Mesenchymal stem cell (in vitro differentiated cells and primary cell): ENCODE results near the gene ZFYVE27.

Experiments used
- DNase-seq: peaks from one replicate; pipeline ENCODE4 v3.0.0-alpha.2; 2013
- H2AFZ ChIP-seq: one replicate; pipeline ENCODE4 v1.6.1; 2013; ENCODE audit warnings: low read depth, mild to moderate bottlenecking, control low read depth, inconsistent platforms, low read length, moderate library complexity
- H2AK5ac ChIP-seq: 2 replicates; pipeline ENCODE4 v1.6.1; 2013; ENCODE audit warnings: low read length, moderate library complexity, mild to moderate bottlenecking, inconsistent platforms; ENCODE audit not compliant: severe bottlenecking
- H2BK120ac ChIP-seq: one replicate; pipeline ENCODE4 v1.6.1; 2013; ENCODE audit warnings: low read depth, mild to moderate bottlenecking, inconsistent platforms, low read length, moderate library complexity
- H2BK12ac ChIP-seq, 2 experiments: one replicate each; pipeline ENCODE4 v1.6.1; 2013; ENCODE audit warnings: inconsistent platforms in 2 of 2, low read length in 2 of 2, mild to moderate bottlenecking in 2 of 2, moderate library complexity in 2 of 2, control low read depth in 1 of 2
- H2BK15ac ChIP-seq: one replicate; pipeline ENCODE4 v1.6.1; 2013; ENCODE audit warnings: mild to moderate bottlenecking, low read depth, inconsistent platforms; ENCODE audit not compliant: poor library complexity, severe bottlenecking
- H2BK5ac ChIP-seq: 2 replicates; pipeline ENCODE4 v1.6.1; 2013; ENCODE audit warnings: low read depth, mild to moderate bottlenecking, low read length, control low read depth, inconsistent platforms; ENCODE audit not compliant: poor library complexity, severe bottlenecking
- H3K14ac ChIP-seq, 2 experiments: one replicate each; pipeline ENCODE4 v1.6.1; 2013; ENCODE audit warnings: inconsistent platforms in 2 of 2, low read length in 2 of 2, control low read depth in 1 of 2, mild to moderate bottlenecking in 1 of 2, moderate library complexity in 1 of 2
- H3K18ac ChIP-seq, 2 experiments: one replicate each; pipeline ENCODE4 v1.6.1; 2013; ENCODE audit warnings: inconsistent platforms in 2 of 2, low read length in 2 of 2, control low read depth in 1 of 2, low read depth in 1 of 2, mild to moderate bottlenecking in 1 of 2
- H3K23ac ChIP-seq, 2 experiments: one replicate each; pipeline ENCODE4 v1.6.1; 2013; ENCODE audit warnings: inconsistent platforms in 2 of 2, low read length in 2 of 2, mild to moderate bottlenecking in 2 of 2, moderate library complexity in 2 of 2, control low read depth in 1 of 2
- H3K27ac ChIP-seq: 2 replicates; pipeline ENCODE4 v1.5.1; 2013; ENCODE audit warnings: mild to moderate bottlenecking, moderate library complexity, low read length, control low read depth, inconsistent platforms; ENCODE audit not compliant: poor library complexity, severe bottlenecking
- H3K27me3 ChIP-seq, 2 experiments: 2 replicates each; pipeline versions ENCODE4 v1.6.1 to v1.7.0; 2013; ENCODE audit warnings: low read length in 2 of 2, mild to moderate bottlenecking in 2 of 2, moderate library complexity in 2 of 2, control low read depth in 1 of 2, inconsistent platforms in 1 of 2; ENCODE audit not compliant: control insufficient read depth in 1 of 2, insufficient read depth in 1 of 2
- H3K36me3 ChIP-seq, 2 experiments: 2 replicates each; pipeline versions ENCODE4 v1.6.1 to v1.7.0; 2013; ENCODE audit warnings: low read length in 2 of 2, control low read depth in 1 of 2, inconsistent platforms in 1 of 2, low read depth in 1 of 2, mild to moderate bottlenecking in 1 of 2; ENCODE audit not compliant: insufficient read depth in 2 of 2, control insufficient read depth in 1 of 2
- H3K4ac ChIP-seq, 2 experiments: one replicate each; pipeline ENCODE4 v1.6.1; 2013; ENCODE audit warnings: inconsistent platforms in 2 of 2, low read length in 2 of 2, mild to moderate bottlenecking in 2 of 2, moderate library complexity in 2 of 2, control low read depth in 1 of 2, low read depth in 1 of 2
- H3K4me1 ChIP-seq: 2 replicates; pipeline ENCODE4 v1.6.1; 2013; ENCODE audit warnings: low read depth, low read length, control low read depth; ENCODE audit not compliant: control insufficient read depth, insufficient read depth
- H3K4me2 ChIP-seq: 2 replicates; pipeline ENCODE4 v1.6.1; 2013; ENCODE audit warnings: low read length, mild to moderate bottlenecking, inconsistent platforms; ENCODE audit not compliant: poor library complexity, severe bottlenecking
- H3K4me3 ChIP-seq, 2 experiments: 2 replicates each; pipeline versions ENCODE4 v1.5.1 to v1.7.0; 2013; ENCODE audit warnings: low read length in 2 of 2, mild to moderate bottlenecking in 2 of 2, control low read depth in 1 of 2, low read depth in 1 of 2; ENCODE audit not compliant: insufficient read depth in 1 of 2
- H3K79me1 ChIP-seq: replicated peaks from 2 replicates; pipeline ENCODE4 v1.6.1; 2013; ENCODE audit warnings: mild to moderate bottlenecking, control low read depth, low read length, inconsistent platforms; ENCODE audit not compliant: poor library complexity, severe bottlenecking
- H3K9ac ChIP-seq: 2 replicates; pipeline ENCODE4 v1.7.0; 2013; ENCODE audit warnings: mild to moderate bottlenecking, low read length, moderate library complexity
- H3K9me3 ChIP-seq: 2 replicates; pipeline ENCODE4 v1.7.0; 2013; ENCODE audit warnings: mild to moderate bottlenecking, low read length; ENCODE audit not compliant: control insufficient read depth
- H4K8ac ChIP-seq: one replicate; pipeline ENCODE4 v1.6.1; 2013; ENCODE audit warnings: inconsistent platforms, mild to moderate bottlenecking, low read length, moderate library complexity
- H4K91ac ChIP-seq: one replicate; pipeline ENCODE4 v1.6.1; 2013; ENCODE audit warnings: mild to moderate bottlenecking, low read length, inconsistent platforms
- WGBS: methylation state at CpG from one replicate; pipeline ENCODE4 v1.1.7; 2013; ENCODE audit warnings: mixed read lengths; 5-methylcytosine and 5-hydroxymethylcytosine counted together

Gene ZFYVE27

DNA sequence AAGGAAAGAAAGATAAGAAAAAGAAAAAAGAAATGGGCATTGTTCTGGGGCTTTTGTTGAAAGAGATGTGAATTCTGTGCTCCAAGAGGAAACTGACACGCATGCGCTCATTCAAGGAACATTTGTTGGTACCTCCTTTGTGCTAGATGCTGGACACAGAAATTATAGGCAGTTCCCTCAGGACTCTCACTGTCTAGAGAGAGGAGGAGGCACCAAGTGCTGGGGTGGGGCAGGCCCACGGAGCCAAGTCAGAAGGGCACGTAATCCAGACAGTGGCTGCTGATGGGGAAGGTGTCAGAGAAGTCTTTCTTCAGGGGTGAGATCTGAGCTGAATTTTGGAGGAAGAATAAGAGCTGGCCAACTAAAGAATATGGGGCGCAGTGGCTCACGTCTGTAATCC is 2.9 kb upstream of the ZFYVE27 start:
- Histone ChIP-seq H3K27me3 (no peaks in the 10 kb centered on the region), H3K4me2 (no peak overlapping the region)
- WGBS, result 89% methylated on average over 6 of the region's 6 CpGs

DNA sequence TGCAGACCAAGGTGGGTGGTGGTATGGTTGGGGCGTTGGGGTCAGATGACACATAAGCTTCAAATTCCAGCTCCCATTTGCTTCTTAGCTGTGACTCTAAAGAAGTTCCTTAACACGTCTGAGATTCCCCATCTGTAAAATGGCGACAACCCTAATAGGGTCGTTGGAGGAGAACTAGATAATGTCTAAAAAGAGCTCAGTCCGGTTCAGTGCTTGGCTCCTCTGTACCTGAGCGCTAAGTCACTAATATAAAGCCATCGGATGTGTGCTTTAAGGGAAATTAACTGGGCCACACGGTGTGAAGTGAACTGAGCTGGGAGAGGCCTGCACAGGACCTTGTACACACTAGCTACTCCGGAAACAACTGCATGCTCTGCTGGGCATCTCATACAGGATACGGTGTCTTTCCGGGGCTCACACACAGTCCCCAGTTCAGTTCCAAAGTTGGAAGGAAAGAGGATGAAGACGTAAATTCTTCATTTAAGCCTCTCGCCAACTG is 476 bp upstream of the ZFYVE27 start:
- DNase-seq, result no peak
- WGBS, result 78% methylated on average over 12 of the region's 13 CpGs
- H3K36me3 ChIP-seq, result peaks cover 4 to 31% of the 10 kb centered on the region in 2 experiments
- H3K27me3 ChIP-seq, result no peaks in the 10 kb centered on the region
- no peak overlapping the region for H2BK5ac ChIP-seq
- peak overlapping the region; percentile 44 for H3K4me2 ChIP-seq
- no peak overlapping the region for H2AFZ ChIP-seq
- H3K14ac ChIP-seq, result no peak overlapping the region
- H3K4me1 ChIP-seq, result peaks cover 12% of the 10 kb centered on the region
- H3K9ac ChIP-seq, result peak overlapping the region; percentile 99
- H3K27ac ChIP-seq, result no peak overlapping the region
- peak overlapping the region; percentile 95 for H4K8ac ChIP-seq
- peak overlapping the region in 1 of 2 experiments; percentile 51 for H2BK12ac ChIP-seq
- no peak overlapping the region for H3K23ac ChIP-seq
- no peak overlapping the region for H2BK15ac ChIP-seq
- peak overlapping the region in 1 of 2 experiments; percentile 97 for H3K4me3 ChIP-seq
- peaks cover 18% of the 10 kb centered on the region for H3K79me1 ChIP-seq
- peak overlapping the region in 1 of 2 experiments; percentile 71 for H3K4ac ChIP-seq
- H2BK120ac ChIP-seq, result no peak overlapping the region
- peak overlapping the region; percentile 76 to 83 for H3K18ac ChIP-seq
- no peak overlapping the region for H2AK5ac ChIP-seq
- H3K9me3 ChIP-seq, result no peaks in the 10 kb centered on the region
- peak overlapping the region; percentile 55 for H4K91ac ChIP-seq

More for the DNA sequence above, 2.9 kb upstream of the ZFYVE27 start:
- Histone ChIP-seq H2BK15ac (no peak overlapping the region), H3K4me1 (peaks cover 12% of the 10 kb centered on the region), H2AFZ (no peak overlapping the region), H2BK120ac (no peak overlapping the region), H3K18ac (no peak overlapping the region), H3K27ac (no peak overlapping the region), H3K4ac (no peak overlapping the region), H3K9ac (no peak overlapping the region), H2BK5ac (no peak overlapping the region), H3K23ac (no peak overlapping the region), H2BK12ac (no peak overlapping the region), H4K91ac (no peak overlapping the region), H3K9me3 (no peaks in the 10 kb centered on the region), H4K8ac (peak overlapping the region; percentile 56), H2AK5ac (no peak overlapping the region), H3K4me3 (no peak overlapping the region), H3K79me1 (peaks cover 9% of the 10 kb centered on the region), H3K14ac (no peak overlapping the region), H3K36me3 (peaks cover 4 to 6% of the 10 kb centered on the region in 2 experiments)
- no peak for DNase-seq

DNA sequence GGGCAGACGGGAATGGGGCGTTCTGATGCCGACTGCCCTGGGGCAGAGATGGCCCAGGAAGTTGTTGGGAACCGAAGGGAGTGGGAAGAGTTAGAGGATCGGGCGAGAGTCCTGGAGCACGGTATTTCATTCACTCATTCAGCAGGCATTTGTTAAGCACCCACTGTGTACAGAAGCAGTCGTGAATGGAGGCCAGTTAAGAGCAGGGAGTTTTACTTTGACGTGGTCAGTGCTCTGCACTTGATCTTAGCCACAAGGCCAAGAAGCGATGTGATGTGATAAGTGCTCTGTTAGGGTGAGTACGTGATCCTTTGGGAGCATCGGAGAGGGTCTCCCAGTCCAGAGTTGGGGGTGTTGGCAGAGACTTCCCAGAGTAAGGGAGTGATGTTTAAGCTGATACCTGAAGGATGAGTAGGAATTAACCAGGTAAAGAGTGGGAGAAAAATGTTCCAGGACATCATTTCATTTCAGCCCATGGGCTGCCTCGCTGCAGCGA is 890 bp downstream of the ZFYVE27 start:
- Histone ChIP-seq H3K14ac (peak overlapping the region in 1 of 2 experiments; percentile 67), H4K8ac (no peak overlapping the region), H3K9me3 (no peaks in the 10 kb centered on the region), H3K4ac (peak overlapping the region in 1 of 2 experiments; percentile 11), H3K36me3 (peaks cover 6 to 40% of the 10 kb centered on the region in 2 experiments), H3K79me1 (peaks cover 18% of the 10 kb centered on the region), H3K4me2 (peak overlapping the region; percentile 80), H3K18ac (no peak overlapping the region), H4K91ac (no peak overlapping the region), H2BK15ac (no peak overlapping the region), H2BK12ac (peak overlapping the region in 1 of 2 experiments; percentile 58), H3K27me3 (no peaks in the 10 kb centered on the region), H3K4me1 (peaks cover 12% of the 10 kb centered on the region), H3K4me3 (peak overlapping the region; percentile 88 to 97), H3K27ac (no peak overlapping the region), H3K9ac (peak overlapping the region; percentile 99), H2BK120ac (no peak overlapping the region), H2AFZ (no peak overlapping the region), H2BK5ac (no peak overlapping the region), H3K23ac (no peak overlapping the region), H2AK5ac (no peak overlapping the region)
- WGBS, result 34% methylated on average over 14 of the region's 14 CpGs
- no peak for DNase-seq

GRCh38 chr10:97738616-97739015 is 1.7 kb downstream of the ZFYVE27 start:
- Histone ChIP-seq H2BK5ac (no peak overlapping the region), H3K4ac (no peak overlapping the region), H3K9me3 (no peaks in the 10 kb centered on the region), H3K79me1 (peaks cover 20% of the 10 kb centered on the region), H2BK120ac (no peak overlapping the region), H2BK12ac (no peak overlapping the region), H2BK15ac (no peak overlapping the region), H2AK5ac (no peak overlapping the region), H3K27ac (no peak overlapping the region), H3K4me3 (peak overlapping the region in 1 of 2 experiments; percentile 97), H2AFZ (no peak overlapping the region), H3K23ac (no peak overlapping the region), H3K36me3 (peaks cover 13 to 48% of the 10 kb centered on the region in 2 experiments), H3K14ac (no peak overlapping the region), H3K18ac (no peak overlapping the region), H3K4me1 (peaks cover 12% of the 10 kb centered on the region), H3K9ac (peak overlapping the region; percentile 99), H3K27me3 (no peaks in the 10 kb centered on the region), H4K8ac (no peak overlapping the region), H4K91ac (peak overlapping the region; percentile 76), H3K4me2 (no peak overlapping the region)
- no peak for DNase-seq
- WGBS, result 93% methylated on average over 3 of the region's 4 CpGs
